ENCODE measurements around the gene YAP1.

DNA sequence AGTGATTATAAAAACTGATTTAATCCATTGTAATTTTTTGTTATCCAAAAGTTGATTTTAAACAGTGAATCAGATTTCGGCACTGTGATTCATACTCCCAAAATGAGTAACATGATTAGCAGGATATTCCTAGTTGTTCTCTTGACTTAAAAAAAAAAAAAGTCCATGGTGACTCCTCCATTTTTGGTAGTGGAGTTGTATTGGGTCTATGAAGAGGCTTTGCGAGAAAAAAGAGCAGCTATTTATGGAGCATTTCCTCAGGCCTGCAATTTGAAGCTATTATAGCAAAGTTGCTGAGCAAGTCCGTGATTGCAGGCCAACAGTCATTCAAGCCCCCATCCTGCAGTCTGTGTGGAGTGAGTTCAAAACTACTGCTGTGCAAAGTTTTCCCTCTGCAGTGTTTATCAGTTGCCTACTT lies 28.8 kb downstream of the YAP1 start:
- TF ChIP-seq, protein P1, sequence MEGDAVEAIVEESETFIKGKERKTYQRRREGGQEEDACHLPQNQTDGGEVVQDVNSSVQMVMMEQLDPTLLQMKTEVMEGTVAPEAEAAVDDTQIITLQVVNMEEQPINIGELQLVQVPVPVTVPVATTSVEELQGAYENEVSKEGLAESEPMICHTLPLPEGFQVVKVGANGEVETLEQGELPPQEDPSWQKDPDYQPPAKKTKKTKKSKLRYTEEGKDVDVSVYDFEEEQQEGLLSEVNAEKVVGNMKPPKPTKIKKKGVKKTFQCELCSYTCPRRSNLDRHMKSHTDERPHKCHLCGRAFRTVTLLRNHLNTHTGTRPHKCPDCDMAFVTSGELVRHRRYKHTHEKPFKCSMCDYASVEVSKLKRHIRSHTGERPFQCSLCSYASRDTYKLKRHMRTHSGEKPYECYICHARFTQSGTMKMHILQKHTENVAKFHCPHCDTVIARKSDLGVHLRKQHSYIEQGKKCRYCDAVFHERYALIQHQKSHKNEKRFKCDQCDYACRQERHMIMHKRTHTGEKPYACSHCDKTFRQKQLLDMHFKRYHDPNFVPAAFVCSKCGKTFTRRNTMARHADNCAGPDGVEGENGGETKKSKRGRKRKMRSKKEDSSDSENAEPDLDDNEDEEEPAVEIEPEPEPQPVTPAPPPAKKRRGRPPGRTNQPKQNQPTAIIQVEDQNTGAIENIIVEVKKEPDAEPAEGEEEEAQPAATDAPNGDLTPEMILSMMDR (IDR thresholded peaks at IDR 0.05): no peak
- TF ChIP-seq POLR2A (IDR thresholded peaks at IDR 0.05) (no peak), POLR2AphosphoS5 (IDR thresholded peaks at IDR 0.05) (peak in 1 of 3 donors; percentile 21), EP300 (IDR thresholded peaks at IDR 0.05) (no peak)
